Left ventricle myocardium inferior (tissue), 1 donor: ENCODE measurements around the gene ZFP36L2. TPM values are rescaled to one million over a fixed set of nuclear protein-coding genes. Genes with fewer than 3 reads are reported as not detected.

Source experiments
- DNase-seq: peaks from one replicate; pipeline ENCODE4 v3.0.0-alpha.2; 2020
- H3K27ac ChIP-seq: fragments of 200-600 bp; replicated peaks from 2 replicates; pipeline ENCODE4 v1.8.0; 2021
- H3K27me3 ChIP-seq: fragments of 200-600 bp; 2 replicates; pipeline ENCODE4 v1.8.0; 2021; ENCODE audit warnings: low read depth
- H3K36me3 ChIP-seq: fragments of 200-600 bp; 2 replicates; pipeline ENCODE4 v1.8.0; 2021
- H3K4me1 ChIP-seq: fragments of 200-600 bp; 2 replicates; pipeline ENCODE4 v1.8.0; 2021
- H3K4me3 ChIP-seq: fragments of 200-600 bp; 2 replicates; pipeline ENCODE4 v1.8.0; 2021; ENCODE audit warnings: mild to moderate bottlenecking, moderate library complexity
- H3K9me3 ChIP-seq: fragments of 200-600 bp; replicated peaks from 2 replicates; pipeline ENCODE4 v1.8.0; 2021
- CTCF ChIP-seq: fragments of 200-600 bp; IDR thresholded peaks from 2 replicates; pipeline ENCODE4 v1.8.0; 2021; ENCODE audit warnings: antibody characterized with exemption, mild to moderate bottlenecking, borderline replicate concordance
- intact Hi-C: fragments of 100-400 bp; cut with micrococcal nuclease; formaldehyde crosslinking; loops from one replicate; pipeline ENCODE4 v1.11.0; 2022
- total RNA-seq: library from RNA; stranded (reverse); fragmentation: NEBNext Ultra II Directional; extraction: Animal tissue kit (Norgen Biotek cat#: 25700); gene quantifications from one replicate; pipeline ENCODE4 v1.2.1, GENCODE V29; 2021
- donor health status: DM: no; HTN: yes; CAD: no; lungs with severe emphysema.

Gene ZFP36L2
- total RNA-seq, 1 donor from 2014 or later, result 48.5 TPM

- intact Hi-C loops, result loop anchor here (2.0 to 10.0 kb wide), 4 partner anchors 94 to 284 kb away; no protein-coding TSS in a partner anchor
- no peak for DNase-seq
- Histone ChIP-seq H3K27me3 (no peaks in the 10 kb centered on the region), H3K4me1 (peaks cover 62% of the 10 kb centered on the region), H3K4me3 (no peak overlapping the region), H3K9me3 (no peaks in the 10 kb centered on the region), H3K27ac (peak overlapping the region; percentile 99), H3K36me3 (peaks cover 17% of the 10 kb centered on the region)
- TF ChIP-seq CTCF, result no peak
Observed at GRCh38 chr2:43228756-43229659, 2.6 kb upstream of the ZFP36L2 start.

- Histone ChIP-seq H3K27ac (peak overlapping the region; percentile 99), H3K36me3 (peaks cover 24% of the 10 kb centered on the region), H3K4me3 (peak overlapping the region; percentile 94), H3K9me3 (no peaks in the 10 kb centered on the region), H3K4me1 (peaks cover 69% of the 10 kb centered on the region), H3K27me3 (no peaks in the 10 kb centered on the region)
- DNase-seq, result no peak
- intact Hi-C loops, result loop anchor here (2.0 to 10.0 kb wide), 4 partner anchors 94 to 284 kb away; no protein-coding TSS in a partner anchor
- TF ChIP-seq CTCF, result no peak
Observed at GRCh38 chr2:43228321-43228751, 1.9 kb upstream of the ZFP36L2 start.

GRCh38 chr2:43227830-43228281 lies 1.4 kb upstream of the ZFP36L2 start:
- DNase-seq, result no peak
- TF ChIP-seq CTCF, result no peak
- Histone ChIP-seq H3K27me3 (no peaks in the 10 kb centered on the region), H3K4me1 (peaks cover 74% of the 10 kb centered on the region), H3K4me3 (peak overlapping the region; percentile 94), H3K27ac (peak overlapping the region; percentile 99), H3K9me3 (no peaks in the 10 kb centered on the region), H3K36me3 (peaks cover 29% of the 10 kb centered on the region)
- intact Hi-C loops, result loop anchor here (2.0 to 10.0 kb wide), 4 partner anchors 93 to 283 kb away; no protein-coding TSS in a partner anchor

- peak; percentile 60 for TF ChIP-seq CTCF
- intact Hi-C loops, result loop anchor here (5.0 to 10.0 kb wide), 3 partner anchors 92 to 282 kb away; no protein-coding TSS in a partner anchor
- H3K9me3 ChIP-seq, result no peaks in the 10 kb centered on the region
- peak overlapping the region; percentile 94 for H3K4me3 ChIP-seq
- H3K4me1 ChIP-seq, result peaks cover 80% of the 10 kb centered on the region
- no peaks in the 10 kb centered on the region for H3K27me3 ChIP-seq
- peaks cover 36% of the 10 kb centered on the region for H3K36me3 ChIP-seq
- DNase-seq, result peak; percentile 95
- peak overlapping the region; percentile 99 for H3K27ac ChIP-seq
Observed at GRCh38 chr2:43226955-43227829, 786 bp upstream of the ZFP36L2 start.
